Fibroblast of villous mesenchyme (primary cell): ENCODE measurements around the gene PRPF40A. TPM values are rescaled to one million over a fixed set of nuclear protein-coding genes. Genes with fewer than 3 reads are reported as not detected.
"Not testable (repeated sequence)": the region's sequence is repeated elsewhere in the genome, so short reads cannot be mapped to it uniquely, and the experiment has no call there.

Source experiments
- DNase-seq: peaks from one replicate; pipeline ENCODE4 v3.0.0-alpha.2; 2010; ENCODE audit warnings: low read depth
- H3K4me3 ChIP-seq: 2 replicates; pipeline ENCODE4 v1.5.1; 2011; ENCODE audit warnings: low read depth, mild to moderate bottlenecking, low read length
- total RNA-seq: library from RNA; depleted of rRNA; stranded (reverse); fragments of >200 nt; gene quantifications from 2 replicates; pipeline ENCODE4 v1.2.3, GENCODE V29; 2012
- TF ChIP-seq, protein P1 (sequence below): IDR thresholded peaks from 2 replicates; pipeline ENCODE4 v1.5.1; 2012; ENCODE audit warnings: low read depth, mild to moderate bottlenecking, low read length; ENCODE audit not compliant: insufficient read depth

Gene PRPF40A
- 135 and 181 TPM in 2 replicates for total RNA-seq

DNA sequence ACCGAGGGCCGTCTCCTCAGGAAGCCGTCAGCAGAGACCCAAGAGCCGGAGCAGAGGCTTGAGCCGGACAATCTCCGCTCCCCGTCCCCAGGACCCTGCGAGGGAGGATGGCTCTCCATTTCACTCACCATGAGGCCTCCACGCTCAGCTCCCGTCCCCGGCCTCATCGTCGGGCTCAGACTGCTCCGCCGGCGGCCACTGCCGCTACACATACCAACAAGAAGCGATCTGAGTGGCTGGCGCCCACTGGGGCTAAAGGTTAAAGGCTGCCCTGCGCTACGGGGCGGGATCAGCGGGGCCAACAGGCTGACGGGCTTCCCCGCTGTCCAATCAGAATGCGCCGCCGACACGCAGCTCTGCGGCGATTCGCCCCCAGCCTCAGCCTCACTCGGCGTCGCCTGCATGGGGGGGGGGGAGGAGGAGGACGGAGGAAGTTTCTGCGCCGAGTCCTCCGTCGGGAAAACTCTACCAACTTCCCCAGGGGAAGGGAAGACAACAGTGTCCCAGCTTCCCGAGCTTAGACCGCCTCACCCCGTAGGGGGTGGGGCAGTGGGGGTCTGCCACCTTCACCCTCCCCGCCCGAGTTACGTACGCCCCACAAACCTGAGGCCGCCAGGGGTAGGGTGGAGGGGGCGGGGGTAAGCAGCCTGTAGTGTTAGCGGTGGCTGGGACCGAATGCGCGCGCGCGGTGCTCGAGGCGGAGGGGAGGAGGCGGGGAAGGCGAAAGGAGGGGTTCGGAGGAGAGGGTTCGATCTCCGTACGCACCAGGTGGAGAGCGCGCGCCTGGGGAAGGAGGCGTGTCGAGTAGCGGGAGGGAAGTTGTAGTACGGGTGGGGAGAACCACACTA is at the start of gene PRPF40A:
TSS of gene PRPF40A (minus strand) at position 234 of the 848 bp plus-strand sequence. CDS start at position 212, 22 bp downstream.
- TF ChIP-seq, protein P1, sequence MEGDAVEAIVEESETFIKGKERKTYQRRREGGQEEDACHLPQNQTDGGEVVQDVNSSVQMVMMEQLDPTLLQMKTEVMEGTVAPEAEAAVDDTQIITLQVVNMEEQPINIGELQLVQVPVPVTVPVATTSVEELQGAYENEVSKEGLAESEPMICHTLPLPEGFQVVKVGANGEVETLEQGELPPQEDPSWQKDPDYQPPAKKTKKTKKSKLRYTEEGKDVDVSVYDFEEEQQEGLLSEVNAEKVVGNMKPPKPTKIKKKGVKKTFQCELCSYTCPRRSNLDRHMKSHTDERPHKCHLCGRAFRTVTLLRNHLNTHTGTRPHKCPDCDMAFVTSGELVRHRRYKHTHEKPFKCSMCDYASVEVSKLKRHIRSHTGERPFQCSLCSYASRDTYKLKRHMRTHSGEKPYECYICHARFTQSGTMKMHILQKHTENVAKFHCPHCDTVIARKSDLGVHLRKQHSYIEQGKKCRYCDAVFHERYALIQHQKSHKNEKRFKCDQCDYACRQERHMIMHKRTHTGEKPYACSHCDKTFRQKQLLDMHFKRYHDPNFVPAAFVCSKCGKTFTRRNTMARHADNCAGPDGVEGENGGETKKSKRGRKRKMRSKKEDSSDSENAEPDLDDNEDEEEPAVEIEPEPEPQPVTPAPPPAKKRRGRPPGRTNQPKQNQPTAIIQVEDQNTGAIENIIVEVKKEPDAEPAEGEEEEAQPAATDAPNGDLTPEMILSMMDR, result no peak
- peak; percentile 99 for DNase-seq
- H3K4me3 ChIP-seq, result peak within 1 kb of the TSS; percentile 82

DNA sequence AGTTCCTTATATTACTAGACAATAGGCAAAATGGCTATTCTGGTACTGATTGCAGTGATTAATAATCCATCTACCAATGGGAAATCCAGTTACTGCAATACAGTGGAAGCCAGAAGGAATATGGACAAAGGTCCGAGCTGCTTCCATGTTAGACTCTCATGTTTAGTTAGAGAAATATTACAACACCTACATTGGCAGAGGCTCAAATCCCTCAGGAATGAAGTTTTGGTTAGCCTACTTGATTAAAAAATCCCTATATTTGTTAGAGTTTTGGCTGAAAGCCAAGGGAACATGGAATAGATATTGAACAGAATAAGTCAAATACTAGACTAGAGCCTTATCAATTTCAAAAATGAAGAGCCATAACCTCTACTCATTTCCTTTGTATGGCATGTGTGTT is 49.7 kb upstream of the PRPF40A start:
- no peak overlapping the region for H3K4me3 ChIP-seq
- TF ChIP-seq, protein P1, result no peak
- peak; percentile 71 for DNase-seq

DNA sequence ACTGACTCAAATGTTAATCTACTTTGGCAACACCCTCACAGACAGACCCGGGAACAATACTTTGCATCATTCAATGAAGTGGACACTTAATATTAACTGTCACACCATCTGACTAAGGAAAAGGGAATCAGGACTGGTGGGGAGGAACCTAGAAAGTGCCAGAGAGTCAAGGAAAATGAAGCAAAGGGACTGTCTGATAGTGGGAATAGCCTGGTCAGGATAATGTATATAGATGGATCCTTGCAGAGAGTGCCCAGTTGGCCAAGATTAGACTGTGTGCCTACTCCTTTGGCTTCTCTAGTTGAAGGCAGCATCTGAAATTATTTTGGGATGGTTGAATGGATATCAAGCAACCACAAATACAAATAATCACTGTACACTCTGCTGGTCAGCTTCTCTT is 46.4 kb upstream of the PRPF40A start:
- H3K4me3 ChIP-seq, result no peak overlapping the region
- DNase-seq, result no peak
- TF ChIP-seq, protein P1, result no peak

DNA sequence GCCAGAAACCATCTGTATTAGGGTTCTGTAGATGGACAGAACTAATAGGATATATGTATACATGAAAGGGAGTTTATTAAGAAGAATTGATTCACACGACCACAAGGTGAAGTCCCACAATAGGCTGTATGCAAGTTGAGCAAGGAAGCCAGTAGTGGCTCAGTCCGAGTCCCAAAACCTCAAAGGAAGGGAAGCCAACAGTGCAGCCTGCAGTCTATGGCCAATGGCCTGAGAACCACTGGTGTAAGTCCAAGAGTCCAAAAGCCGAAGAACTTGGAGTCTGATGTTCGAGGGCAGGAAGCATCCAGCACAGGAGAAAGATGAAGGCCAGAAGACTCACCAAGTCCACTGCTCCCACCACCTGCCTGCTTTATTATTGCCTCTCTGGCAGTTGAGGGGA is 45.9 kb upstream of the PRPF40A start:
- DNase-seq, H3K4me3 ChIP-seq: not testable (repeated sequence)

DNA sequence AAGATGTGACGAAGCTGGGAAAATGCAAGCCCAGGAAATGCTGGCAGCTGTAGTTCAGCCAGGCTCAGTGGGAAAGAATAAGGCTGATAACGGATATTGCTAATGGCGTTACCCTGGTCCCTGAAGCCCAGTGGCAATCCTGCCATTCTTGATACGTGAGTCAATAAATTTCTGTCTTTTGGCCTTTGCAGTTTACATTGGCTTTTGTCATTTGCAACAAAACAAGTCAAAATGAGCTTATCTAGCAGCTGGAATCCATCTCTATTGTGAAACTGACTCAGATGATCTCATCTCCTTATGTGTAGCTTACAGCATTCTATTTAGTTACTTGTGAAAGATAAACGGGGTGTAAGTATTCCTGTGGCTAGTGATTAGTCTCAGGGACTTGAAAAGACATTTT is 44.9 kb upstream of the PRPF40A start:
- H3K4me3 ChIP-seq, result no peak overlapping the region
- TF ChIP-seq, protein P1, result no peak
- DNase-seq, result peak; percentile 92

DNA sequence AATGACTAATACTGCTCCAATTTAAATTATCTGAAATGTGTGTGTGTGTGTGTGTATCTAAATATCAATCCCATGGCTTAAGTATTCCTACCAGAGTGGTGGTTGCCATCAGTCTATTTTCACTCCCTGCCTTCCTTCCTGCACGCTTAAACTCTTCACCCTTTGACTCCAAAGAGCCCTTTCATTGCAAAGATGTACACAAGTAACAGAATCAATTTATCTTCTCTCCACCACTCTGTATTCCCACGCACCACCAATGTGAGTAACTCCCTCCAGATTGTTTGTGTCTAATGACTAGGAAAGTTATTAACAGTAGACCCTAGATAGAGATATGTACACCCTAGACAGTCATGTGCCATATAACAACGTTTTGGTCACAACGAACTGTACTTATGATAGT is 44.0 kb upstream of the PRPF40A start:
- H3K4me3 ChIP-seq, result no peak overlapping the region
- TF ChIP-seq, protein P1, result no peak
- DNase-seq, result peak; percentile 11

DNA sequence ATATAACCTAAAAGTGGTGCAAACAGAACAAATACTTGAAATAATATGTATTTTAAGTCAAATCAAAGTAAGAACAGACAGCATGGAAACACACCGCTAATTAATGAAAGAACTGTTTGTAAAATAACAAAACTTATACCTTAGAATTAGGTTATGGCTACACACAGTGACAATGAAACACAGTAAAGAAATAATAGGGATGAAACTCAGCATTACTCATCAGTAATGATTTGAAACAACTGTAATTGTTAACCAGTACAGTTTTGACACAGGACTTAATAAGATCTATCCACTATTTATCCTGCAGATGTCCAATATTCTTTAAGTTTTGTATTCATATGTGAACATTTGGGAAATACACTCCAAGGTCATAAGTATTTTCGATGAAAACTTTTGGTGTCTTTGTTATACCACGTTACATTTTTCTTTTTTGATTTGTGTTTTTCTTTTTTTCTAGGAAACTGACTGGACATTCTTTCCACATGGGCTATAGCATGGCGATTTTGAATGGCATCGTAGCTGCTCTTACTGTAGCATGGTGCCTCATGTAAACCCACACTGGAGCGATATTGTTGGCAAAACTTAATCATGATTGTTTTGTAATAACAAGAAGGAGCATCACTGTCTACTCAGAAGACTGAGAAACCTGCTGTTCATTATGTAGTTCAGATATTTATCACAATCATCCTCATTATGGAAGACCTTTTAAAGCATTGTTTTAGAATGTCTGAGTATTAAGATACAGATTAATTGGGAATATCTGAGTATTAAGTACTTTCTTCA is 42.2 kb upstream of the PRPF40A start:
- no peak for DNase-seq
- TF ChIP-seq, protein P1, result no peak
- H3K4me3 ChIP-seq, result no peak overlapping the region
